CD4-positive, alpha-beta T cell treated with Interleukin-1 beta for 1 hour (primary cell): ENCODE results near the gene PRXL2B.

Experiments
- DNase-seq, 2 donors: peaks; one replicate each; pipeline ENCODE4 v3.0.0-alpha.2; 2020 to 2022

PRXL2B gene

GRCh38 chr1:2601721-2602303 lies 15.2 kb downstream of the PRXL2B start:
- DNase-seq = no peak

GRCh38 chr1:2602311-2602835 lies 15.8 kb downstream of the PRXL2B start:
- DNase-seq = no peak

GRCh38 chr1:2602866-2603520 lies 16.4 kb downstream of the PRXL2B start:
- no peak for DNase-seq

GRCh38 chr1:2603521-2604155 lies 17.1 kb downstream of the PRXL2B start:
- no peak for DNase-seq

- no peak for DNase-seq
Measured at GRCh38 chr1:2604156-2604843, 17.7 kb downstream of the PRXL2B start.

GRCh38 chr1:2604844-2605508 lies 18.4 kb downstream of the PRXL2B start:
- DNase-seq = no peak

GRCh38 chr1:2605509-2606395 lies 19.2 kb downstream of the PRXL2B start:
- no peak for DNase-seq

- DNase-seq = no peak
Measured at GRCh38 chr1:2606396-2606880, 19.9 kb downstream of the PRXL2B start.

GRCh38 chr1:2606881-2607621 lies 20.5 kb downstream of the PRXL2B start:
- no peak for DNase-seq

- DNase-seq = no peak
Measured at GRCh38 chr1:2607641-2608091, 21.1 kb downstream of the PRXL2B start.

GRCh38 chr1:2609319-2610035 lies 22.9 kb downstream of the PRXL2B start:
- DNase-seq = no peak

GRCh38 chr1:2610036-2610959 lies 23.7 kb downstream of the PRXL2B start:
- no peak for DNase-seq

GRCh38 chr1:2611031-2611501 lies 24.5 kb downstream of the PRXL2B start:
- DNase-seq = peak; percentile 5 to 19

GRCh38 chr1:2611621-2612437 lies 25.3 kb downstream of the PRXL2B start:
- DNase-seq = no peak

- no peak for DNase-seq
Measured at GRCh38 chr1:2612591-2613365, 26.2 kb downstream of the PRXL2B start.

GRCh38 chr1:2614145-2614544 lies 27.6 kb downstream of the PRXL2B start:
- DNase-seq = no peak

- DNase-seq = no peak
Measured at GRCh38 chr1:2617971-2618470, 31.4 kb downstream of the PRXL2B start.
